H7 (cell line): ENCODE data around the gene SYT7. TPM values are rescaled to one million over a fixed set of nuclear protein-coding genes. Genes with fewer than 3 reads are reported as not detected.

Source experiments
- DNase-seq: peaks from one replicate; pipeline ENCODE4 v3.0.0; 2012
- H3K27me3 ChIP-seq: 2 replicates; pipeline ENCODE4 v1.6.0; 2011; ENCODE audit warnings: mild to moderate bottlenecking, low read length; ENCODE audit not compliant: control insufficient read depth, insufficient read depth
- H3K36me3 ChIP-seq: replicated peaks from 2 replicates; pipeline ENCODE4 v1.5.1; 2011; ENCODE audit warnings: low read length; ENCODE audit not compliant: control insufficient read depth, insufficient read depth
- H3K4me3 ChIP-seq: 2 replicates; pipeline ENCODE4 v1.5.1; 2011; ENCODE audit warnings: low read depth, mild to moderate bottlenecking, control low read depth, low read length, moderate library complexity; ENCODE audit not compliant: insufficient read depth
- total RNA-seq: library from RNA; depleted of rRNA; stranded (reverse); fragments of >200 nt; shearing (Covaris generic); gene quantifications from 2 replicates; pipeline ENCODE4 v1.2.3, GENCODE V29; 2014

SYT7 gene
- total RNA-seq, 1 experiment from 2014 or later: 4.8 TPM

DNA sequence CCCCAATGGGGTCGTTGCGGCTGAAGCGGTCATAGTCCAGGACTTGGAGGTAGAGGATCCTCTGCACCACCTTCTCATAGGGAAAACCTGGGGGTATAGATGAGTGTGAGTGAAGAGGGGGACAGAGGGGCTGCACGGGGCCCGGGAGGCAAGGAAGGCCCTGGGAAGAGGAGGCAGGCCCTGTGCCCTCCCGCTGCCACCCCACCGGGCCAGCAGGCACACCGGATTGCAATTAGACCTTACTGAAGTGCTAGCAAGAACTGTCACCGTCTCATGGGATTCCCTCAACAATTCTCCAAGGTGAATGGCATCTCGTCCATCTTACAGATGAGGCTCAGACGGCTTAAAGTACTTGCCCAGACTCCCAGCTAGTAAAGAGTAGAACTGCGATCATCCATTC is 56.4 kb downstream of the SYT7 start:
- Histone ChIP-seq H3K4me3 (no peak overlapping the region), H3K27me3 (no peaks in the 10 kb centered on the region), H3K36me3 (no peaks in the 10 kb centered on the region)
- no peak for DNase-seq

DNA sequence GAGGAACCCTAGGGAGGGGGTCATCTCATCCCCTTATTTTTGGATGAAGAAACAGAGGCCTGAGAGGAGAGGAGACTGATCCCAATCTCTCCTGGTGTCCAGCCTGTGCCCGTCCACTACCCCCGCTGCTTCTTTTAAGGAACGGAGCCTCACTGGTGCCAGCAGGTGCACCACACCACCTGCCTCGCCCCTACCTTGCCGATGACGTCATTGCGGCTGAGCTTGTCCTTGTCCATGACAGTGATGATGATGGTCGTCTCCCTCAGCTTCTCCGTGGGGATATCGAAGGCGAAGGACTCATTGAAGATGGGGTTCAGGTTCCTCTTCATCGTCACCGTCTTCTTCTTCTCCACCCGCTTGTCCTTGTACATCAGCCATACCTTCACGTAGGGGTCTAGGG is 58.0 kb downstream of the SYT7 start:
- H3K27me3 ChIP-seq: no peaks in the 10 kb centered on the region
- DNase-seq: no peak
- H3K36me3 ChIP-seq: no peaks in the 10 kb centered on the region
- no peak overlapping the region for H3K4me3 ChIP-seq

DNA sequence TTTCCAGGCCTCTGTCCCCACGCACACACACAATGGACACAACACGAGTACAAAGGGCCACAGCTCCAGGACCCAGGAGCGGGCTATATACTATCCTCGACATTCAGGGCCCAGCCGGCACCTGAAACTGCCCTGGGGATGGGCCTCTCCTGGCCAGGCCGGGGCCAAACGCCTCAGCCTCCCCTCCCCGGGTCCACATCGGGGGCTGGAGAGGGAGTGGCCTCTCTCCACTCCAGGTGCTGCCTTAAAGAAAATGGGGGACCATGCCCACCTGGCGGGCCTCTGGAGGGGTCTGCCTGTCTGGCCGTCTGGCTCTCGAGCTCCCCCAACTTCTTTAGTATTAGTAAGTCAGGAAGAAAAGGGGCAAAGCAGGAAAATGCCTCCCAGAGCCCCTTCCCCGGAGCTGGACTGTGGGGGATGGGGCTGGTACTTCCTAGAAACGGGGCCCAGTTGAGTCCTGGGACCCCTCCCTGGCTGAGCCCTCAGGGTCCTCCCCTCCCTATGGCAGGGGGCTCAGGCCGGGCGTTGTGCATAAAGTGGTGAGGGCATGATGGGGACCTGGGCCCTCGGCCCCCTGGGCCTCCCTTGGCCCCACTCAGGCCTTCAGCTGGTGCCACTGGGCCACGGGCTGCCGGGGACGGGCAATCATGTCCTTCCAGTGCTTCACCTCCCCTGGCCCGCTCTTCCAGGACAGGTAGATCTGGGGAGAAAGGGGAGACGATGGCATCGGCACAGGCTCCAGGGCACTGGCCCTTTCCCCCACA is 62.7 kb downstream of the SYT7 start:
- Histone ChIP-seq H3K27me3 (no peaks in the 10 kb centered on the region), H3K4me3 (no peak overlapping the region), H3K36me3 (no peaks in the 10 kb centered on the region)
- no peak for DNase-seq

DNA sequence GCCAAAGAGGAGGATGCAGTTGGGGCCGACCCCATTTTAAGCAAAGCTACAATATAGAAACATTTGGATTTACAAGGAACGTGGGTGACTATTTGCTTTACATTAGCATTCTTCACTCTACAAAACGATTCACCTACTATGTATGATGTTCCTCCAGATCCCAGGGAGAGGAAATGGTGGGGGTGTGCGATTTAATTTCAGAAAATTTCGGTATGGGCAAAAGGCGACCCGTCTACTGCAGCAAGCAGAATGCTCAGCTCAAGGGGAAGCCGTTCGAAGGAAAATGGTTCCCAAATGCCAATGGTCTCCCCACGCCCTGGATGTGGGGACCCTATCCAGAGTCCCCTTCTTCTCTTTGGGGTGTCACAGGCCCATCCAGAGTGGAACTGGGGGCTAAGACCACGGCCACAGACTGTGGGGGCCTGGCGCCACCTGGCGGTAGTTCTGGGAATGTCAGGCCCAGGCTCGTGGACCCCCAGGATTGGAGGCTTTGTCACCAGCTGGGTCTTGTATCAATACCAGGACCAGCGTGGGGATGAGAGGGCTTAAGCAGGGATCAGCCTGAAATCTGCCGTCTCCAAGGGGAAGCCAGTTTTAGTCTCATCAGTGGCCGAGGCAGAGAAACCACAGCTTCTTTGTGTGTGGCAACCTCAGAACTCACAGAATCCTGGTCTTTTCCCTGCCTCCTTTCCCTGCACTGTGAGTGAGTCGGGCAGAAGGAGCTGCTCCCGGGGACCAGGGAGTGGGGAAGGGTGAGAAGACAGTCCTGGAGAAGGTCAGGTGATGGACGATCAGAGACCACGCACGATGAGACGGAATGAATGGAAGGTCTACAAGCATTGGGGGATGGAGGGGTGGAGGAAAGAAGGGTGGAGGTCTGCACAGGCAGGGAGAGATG is 64.0 kb downstream of the SYT7 start:
- DNase-seq: peak; percentile 97
- H3K4me3 ChIP-seq: peak overlapping the region; percentile 29; the same call in 1 of the 2 replicates
- H3K27me3 ChIP-seq: no peaks in the 10 kb centered on the region
- H3K36me3 ChIP-seq: no peaks in the 10 kb centered on the region

DNA sequence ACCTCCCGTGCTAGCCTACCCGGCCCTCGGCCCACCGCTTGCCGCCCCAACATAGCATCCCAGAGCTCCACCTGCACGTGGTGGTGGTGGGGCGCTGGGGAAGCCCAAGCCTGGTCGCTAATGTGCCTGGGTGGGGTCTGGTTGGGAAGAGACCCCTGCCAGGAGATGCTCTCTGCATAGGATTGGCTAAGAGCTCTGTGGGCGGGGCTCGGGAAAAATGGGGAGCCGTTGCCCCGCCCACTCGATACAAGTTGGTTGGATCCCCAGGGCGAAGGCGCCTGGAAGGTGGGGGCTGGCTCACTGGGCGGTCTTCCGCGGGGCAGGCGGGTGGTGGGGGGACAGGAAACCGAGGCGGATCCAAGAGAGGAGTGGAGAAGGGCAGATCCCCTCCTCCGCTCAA is 64.7 kb downstream of the SYT7 start:
- Histone ChIP-seq H3K27me3 (peaks cover 2% of the 10 kb centered on the region; the same call in 1 of the 2 replicates), H3K4me3 (peak overlapping the region; percentile 29; the same call in 1 of the 2 replicates), H3K36me3 (no peaks in the 10 kb centered on the region)
- DNase-seq: peak; percentile 89

DNA sequence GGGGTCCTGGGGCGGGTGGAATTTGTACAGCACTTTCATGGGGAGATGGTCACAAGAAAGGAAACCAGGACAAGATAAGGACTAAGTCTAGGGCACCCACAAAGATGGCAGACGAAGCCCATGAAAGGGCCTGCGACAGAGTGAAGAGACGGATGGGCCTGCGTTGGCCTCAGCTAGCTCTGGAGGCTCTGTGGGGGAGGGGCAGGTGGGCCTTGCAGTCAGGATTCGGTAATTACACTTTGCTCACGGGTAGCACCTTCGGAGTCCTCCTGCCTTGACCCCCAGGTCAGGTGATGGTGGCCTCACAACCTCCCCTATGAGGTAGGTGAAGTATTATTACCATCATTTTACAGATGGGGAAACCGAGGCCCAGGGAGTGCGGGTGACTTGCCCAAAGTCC is 65.2 kb downstream of the SYT7 start:
- no peak for DNase-seq
- Histone ChIP-seq H3K36me3 (no peaks in the 10 kb centered on the region), H3K4me3 (no peak overlapping the region), H3K27me3 (peaks cover 2% of the 10 kb centered on the region)

DNA sequence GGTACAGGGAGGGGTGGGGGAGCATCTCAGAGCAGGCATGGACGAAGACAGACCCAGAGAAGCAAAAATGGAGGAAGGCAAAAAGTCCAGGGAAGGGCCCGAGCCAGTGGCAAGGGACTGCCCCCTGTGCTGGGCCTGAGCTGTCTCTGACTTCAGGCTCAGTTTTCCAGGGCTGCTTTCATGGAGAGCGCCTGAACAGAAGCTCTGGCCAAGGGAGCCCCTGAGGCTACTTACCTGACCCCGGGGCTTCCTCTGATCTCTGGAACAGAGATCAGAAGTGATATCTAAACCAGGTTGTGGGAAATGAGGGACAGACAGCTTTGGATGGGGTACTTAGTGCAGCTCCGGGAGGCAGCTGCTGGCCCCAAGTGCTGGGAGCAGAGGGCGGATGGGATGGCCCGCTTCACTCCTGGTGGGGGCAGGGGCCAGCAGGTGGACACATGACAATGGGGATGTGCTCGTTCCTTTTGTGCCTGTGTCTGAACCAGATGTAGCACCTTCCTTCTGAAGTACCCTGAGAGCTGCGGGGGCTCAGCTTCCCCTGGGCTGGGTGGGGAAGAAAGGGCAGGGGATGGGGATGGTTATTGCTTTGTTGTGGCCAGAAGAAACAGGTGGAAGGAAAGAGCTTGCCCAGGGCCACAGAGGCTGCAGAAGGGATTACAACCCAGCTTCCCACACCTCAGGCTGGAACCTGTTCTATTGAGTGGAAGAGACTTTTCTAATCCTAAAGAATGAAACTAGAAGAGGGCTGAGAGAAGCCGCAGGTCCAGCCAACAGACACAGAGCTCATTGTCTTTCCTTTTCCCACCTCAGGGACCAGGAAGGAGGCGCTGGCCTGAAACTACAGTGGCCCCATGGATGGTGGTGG is 66.6 kb downstream of the SYT7 start:
- no peaks in the 10 kb centered on the region for H3K36me3 ChIP-seq
- H3K27me3 ChIP-seq: peaks cover 16% of the 10 kb centered on the region
- H3K4me3 ChIP-seq: no peak overlapping the region
- DNase-seq: no peak

DNA sequence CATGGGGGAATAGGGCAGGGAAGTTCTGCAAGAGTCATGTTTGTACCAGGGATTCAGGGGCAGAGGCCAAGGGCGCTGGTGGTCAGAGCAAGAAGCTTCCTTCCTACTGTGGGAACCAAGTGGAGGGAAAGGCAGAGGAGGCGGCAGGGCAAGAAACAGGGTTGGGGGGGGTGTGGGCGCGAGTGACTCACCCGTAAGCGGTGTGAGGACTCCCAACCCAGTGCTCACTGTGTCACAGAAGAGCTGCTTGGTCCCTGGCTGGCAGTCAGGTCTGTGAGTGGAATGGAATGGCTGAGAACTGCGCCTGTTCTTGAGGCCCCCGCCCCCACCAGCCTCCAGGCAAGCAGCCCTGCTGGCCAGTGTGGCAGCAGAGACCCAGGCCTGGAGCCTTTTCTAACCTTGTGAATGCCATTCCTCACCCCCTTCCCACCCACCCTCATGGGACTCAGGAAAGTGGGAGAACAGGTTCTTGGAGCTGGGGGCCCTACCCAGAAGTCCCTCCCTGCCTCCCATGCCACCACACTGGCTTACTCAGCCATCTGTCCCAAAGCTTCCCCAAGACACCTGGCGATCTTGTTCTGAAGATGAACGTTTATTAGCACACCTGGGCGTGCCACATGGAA is 67.6 kb downstream of the SYT7 start:
- Histone ChIP-seq H3K4me3 (no peak overlapping the region), H3K27me3 (peaks cover 22% of the 10 kb centered on the region), H3K36me3 (no peaks in the 10 kb centered on the region)
- DNase-seq: no peak

DNA sequence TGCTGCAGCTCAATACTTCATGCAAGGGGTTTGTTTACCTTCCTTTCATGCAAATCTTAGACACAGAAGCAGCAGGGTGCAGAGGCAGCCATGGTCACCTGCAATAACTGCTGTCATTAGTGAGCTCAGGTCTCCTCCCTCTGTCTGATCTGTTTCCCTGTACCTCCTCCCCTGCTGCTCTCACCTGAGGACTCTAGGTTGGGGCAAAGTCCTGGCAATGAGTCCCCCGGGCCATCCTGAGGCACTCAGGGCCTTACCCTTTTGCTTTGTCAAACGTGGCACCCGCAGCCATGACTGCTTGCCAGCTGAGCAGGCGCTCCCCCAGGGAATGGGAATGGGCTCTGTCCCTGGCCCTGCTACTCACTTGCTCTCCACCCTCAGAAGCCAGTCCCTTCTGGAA is 68.4 kb downstream of the SYT7 start:
- Histone ChIP-seq H3K36me3 (no peaks in the 10 kb centered on the region), H3K27me3 (peaks cover 30% of the 10 kb centered on the region), H3K4me3 (no peak overlapping the region)
- no peak for DNase-seq

DNA sequence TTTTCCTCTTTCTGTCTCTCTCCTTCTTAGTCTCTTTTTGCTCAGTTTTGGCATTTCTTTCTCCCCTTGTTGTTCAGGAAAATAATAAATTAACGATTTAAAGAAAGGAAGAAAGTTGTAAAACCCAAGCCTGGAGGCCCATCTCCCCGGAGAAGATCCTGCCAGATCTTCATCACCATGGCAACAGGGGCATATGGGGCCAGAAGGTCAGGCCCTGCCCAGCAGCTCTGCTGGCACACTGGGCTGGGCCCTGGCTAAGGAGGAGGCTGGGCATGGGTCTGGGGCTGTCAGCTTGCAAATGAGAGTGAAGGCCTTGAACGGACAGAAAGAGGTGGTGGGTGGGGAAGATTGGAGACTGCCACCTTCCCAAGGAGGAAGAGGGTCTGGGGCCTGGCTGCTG is 69.5 kb downstream of the SYT7 start:
- Histone ChIP-seq H3K27me3 (peaks cover 37% of the 10 kb centered on the region), H3K4me3 (no peak overlapping the region), H3K36me3 (no peaks in the 10 kb centered on the region)
- no peak for DNase-seq

DNA sequence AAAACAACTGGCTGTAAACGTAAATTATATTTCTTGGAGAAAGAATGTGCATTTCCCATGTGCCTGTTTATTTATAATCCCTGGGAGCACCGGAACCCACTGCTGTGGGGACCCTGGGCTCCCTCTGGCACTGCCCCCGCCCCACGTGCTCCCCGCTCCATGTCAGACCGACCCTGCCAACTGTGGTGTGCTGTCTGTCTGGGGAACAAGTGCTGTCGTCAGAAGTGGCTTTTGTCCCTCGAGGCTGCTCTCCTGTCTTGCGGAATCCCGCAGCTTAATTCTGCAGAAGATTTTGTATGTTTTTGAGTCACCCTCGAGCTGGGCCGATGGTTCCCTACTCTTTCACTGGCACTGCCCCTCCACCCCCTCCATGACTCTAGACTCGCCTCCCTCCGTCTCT is 69.9 kb downstream of the SYT7 start:
- Histone ChIP-seq H3K4me3 (no peak overlapping the region), H3K36me3 (no peaks in the 10 kb centered on the region), H3K27me3 (peaks cover 41% of the 10 kb centered on the region)
- DNase-seq: no peak

DNA sequence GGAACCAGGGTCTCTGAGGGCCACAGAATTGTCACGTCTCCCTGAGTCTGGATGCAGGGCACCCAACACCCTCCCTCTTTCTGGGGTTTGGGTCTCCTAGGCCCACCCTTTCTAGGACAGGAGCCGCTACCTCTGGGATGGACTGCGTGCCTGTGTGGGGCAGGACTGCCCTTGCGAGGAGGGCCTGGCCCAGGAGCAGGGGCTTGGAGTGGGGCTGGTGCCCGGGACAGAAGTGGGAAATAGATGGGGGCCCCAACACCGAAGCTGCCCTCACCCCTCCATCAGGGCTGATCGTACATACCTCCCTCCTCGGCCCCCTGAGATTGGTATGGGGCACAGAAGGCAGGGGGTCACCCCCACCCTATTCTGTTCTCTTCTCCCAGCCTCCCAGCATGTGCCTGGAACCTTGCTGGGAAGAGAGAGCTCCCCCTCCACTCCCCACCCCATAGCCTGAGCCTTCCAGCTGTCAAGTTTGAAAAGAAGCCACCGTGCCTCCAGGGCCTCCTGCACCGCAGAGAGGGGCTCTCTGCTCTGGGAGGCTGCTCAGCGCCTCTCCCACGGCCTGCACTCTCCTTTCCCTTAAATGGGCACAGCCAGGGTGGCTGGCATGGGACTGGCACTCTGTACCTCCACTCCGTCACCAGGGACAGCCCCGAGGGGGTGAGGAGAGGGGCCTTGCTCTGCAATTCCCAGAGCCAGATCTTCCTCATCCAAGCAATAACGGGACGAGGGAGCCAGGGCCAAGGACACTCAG is 70.5 kb downstream of the SYT7 start:
- H3K36me3 ChIP-seq: no peaks in the 10 kb centered on the region
- no peak for DNase-seq
- no peak overlapping the region for H3K4me3 ChIP-seq
- peaks cover 43% of the 10 kb centered on the region for H3K27me3 ChIP-seq
